Loucy (cell line): Measurements from ENCODE around the gene DPP4.

ENCODE experiments used
- CTCF ChIP-seq: fragments of 200-600 bp; sonication (generic); conservative IDR thresholded peaks from 2 replicates; pipeline ENCODE4 v1.5.1; 2014; ENCODE audit warnings: mild to moderate bottlenecking, antibody characterized with exemption, low read length
- EZH2phosphoT487 ChIP-seq: fragments of 200-600 bp; IDR thresholded peaks from 2 replicates; pipeline ENCODE4 v1.6.1; 2018; ENCODE audit warnings: antibody characterized with exemption, mild to moderate bottlenecking, moderate library complexity, borderline replicate concordance

- no peak for TF ChIP-seq CTCF
- no peak for TF ChIP-seq EZH2phosphoT487
Measured at GRCh38 chr2:162079514-162079913, 5.5 kb upstream of the DPP4 start.
